ENCODE data around the gene ADARB1.

The ADARB1 gene

DNA sequence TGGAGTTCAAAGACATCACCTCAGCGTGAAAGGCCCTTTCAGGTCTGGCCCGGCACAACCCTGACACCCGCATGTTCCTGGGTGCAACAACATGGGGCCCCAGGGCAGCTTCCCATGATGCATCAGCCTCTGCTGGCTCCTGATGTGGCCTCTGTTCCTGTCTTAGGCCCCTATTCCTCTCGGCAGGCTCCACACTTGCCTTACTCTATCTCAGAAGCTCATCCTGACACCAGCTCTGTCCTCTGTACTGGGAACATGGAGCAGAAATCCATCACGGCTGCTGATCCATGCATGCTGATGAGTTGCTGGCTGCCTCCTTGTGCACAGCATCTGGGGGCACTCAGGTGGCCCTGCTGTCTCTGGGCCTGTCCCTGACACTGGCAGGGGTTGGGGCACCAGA, 74.6 kb downstream of the ADARB1 start:
- DNase-seq (ENCODE audit: low spot score) = no peak

DNA sequence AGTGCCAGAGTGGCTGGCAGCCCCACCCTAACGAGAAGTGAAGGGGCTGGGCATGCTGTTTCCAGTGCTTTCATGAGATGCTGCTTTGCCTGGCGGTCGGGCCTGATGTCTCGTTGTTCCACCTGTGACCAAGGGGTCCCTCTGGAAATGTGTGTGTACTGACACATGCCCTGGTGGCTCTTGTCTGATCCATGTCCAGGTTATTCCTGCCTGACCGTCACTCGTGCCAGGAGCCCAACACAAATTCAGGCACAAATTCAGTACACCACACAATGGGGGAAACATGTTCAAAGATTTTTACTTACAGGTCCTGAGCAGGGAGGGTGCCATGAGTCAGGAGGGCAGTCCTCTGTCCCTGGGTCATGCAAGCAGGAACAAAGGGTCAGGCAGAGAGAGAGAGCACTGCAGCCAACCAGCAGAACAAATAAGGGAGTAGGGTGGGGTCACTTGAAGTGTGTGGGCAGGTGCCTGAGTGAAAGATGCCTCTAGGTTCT, 76.3 kb downstream of the ADARB1 start:
- DNase-seq (ENCODE audit: low spot score) = no peak

DNA sequence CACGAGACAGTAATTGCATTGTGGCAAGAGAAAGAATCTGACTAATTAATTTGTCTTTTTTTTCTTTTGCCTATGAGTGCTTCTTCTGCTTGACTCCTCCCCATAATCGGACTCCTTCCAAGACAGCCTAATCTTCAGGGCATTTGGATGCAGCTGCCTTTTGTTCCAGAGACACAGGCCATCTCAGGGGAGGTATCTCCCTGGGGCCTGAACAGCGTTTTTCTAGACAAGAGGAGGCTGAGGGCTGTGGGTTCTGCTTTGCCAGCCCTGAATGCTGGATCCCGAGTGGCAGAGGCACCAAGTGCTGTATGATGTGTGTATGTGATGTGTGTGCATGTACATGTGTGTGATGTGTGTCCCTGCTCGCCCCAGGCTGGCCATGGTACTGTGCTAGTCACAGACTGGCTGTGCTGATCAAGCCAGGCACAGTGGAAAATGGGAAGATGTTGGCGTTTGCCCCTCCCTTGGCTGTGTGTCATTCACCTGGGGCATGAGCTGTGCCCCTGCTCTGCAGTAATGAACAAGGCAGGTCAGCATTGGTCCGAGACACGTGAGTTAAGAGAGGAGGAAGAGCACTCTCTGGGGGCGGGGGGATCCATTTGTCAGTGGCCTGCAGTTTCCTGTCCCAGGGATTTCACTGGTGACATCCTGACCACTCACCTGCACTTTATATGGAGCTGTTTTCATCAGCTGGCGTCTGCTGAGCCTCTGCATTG, 77.2 kb downstream of the ADARB1 start:
- DNase-seq (ENCODE audit: low spot score) = no peak

DNA sequence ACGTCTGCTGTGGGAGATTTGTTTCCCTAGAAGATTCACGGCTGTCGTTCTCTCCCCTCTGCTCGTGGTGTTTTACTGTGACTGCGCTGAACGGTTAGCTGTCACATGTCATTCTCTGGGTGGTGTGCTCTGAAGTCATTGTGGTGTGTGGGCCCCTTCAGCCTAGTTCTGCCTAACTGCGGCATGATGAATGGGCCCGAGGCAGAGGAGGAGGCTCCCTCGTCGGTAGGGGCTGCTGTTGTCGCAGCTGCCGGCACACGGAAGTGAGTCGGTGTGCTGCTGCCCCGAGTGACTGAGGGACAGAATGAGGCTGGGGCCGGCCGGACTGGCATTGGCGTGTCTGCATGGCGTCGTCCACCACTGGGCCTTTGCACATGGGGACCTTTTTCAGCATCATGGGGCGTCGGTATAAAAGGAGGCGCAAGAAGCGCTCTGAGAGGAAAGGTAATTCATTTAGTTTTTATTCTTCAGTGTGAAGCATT, 77.9 kb downstream of the ADARB1 start:
- DNase-seq (ENCODE audit: low spot score) = no peak

DNA sequence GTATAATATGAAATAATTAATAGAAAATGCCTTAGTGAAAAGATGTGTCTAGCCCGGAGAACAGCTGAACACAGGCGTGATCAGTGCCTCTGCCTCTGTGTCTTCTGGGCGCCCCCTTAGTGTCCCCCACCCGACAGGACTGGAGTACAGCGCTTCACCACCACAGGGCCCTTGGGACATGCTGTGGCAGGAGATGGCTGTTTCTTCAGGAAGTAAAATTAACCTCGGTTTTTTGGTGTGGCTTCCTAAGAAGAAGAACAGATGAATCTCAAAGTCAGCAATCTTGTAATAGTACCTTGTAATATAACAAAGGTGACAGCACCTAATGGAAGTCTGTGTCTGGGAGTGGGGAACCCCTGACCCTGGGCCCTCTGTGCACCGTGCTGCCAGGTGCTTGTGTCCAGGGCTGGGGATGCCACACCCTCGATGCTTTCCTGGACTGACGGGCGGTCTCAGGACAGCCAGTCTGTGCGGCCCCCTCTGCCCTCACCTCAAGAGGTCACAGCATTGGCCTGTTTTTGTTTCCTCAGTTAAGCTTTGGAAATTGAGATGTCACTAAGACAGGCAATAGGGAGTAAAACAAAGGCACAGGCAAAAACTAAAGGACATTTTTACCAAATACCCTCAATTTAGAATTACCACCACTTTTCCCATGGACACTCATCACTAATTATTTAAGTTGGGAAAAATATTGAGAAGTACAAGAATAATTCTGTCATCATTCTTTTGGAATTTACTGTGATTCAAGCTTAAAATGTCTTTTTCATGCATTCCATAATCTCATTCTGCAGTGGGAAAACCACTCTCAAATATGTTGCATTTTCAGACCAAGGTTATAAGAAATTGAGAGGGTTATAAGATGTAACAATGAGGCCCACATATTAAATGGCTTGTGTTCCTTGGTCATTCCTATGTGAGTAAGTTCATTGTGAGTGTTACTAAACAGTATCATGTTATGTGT, 79.3 kb downstream of the ADARB1 start:
- DNase-seq (ENCODE audit: low spot score) = peak; percentile 48

DNA sequence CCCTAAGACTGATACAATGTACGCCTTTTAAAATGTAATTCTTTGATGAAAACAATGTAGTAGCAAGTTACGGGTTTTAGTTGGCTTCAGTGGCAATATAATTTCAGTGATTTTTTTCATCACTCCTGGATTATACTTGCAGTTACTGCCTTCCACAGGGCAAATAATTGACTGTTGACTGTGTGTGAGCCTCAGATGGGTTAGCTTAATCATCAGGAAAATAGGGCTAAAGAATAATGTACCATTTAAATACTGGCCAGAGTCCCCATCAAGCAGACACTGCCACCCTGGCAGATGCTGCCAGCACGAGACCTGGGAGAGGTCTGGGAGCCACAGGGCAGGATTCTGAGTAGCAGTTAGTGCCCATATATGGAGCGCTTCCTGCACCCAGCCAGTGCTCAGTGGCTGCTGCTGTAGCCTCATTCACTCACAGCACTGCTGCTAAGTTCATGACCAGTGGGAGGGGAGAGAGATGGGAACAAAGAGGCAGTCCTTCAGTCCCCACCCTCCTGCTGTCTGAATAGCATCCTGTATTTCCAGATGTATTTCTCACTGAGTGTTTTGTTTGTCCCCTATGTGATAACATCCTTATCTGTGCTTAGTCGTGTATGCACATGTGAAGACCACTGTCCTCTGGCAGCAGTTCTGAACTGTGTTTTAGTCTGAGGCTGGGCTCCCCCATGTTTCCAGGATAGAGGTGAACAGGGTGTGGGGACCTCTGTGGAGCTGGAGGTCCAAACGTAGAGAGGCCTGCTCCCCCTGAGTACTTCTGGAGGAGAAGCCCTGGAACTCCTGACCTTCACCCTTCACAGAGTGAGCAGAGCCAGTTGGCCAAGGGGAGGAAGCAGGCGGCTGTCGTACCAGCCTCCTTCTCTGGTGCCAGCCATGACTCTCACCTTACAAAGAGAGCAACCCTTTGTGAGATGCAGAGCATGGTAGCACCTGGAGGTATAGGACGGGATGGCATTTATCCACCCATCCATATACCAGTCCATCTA, 80.4 kb downstream of the ADARB1 start:
- peak; percentile 73 for DNase-seq (ENCODE audit: low spot score)

DNA sequence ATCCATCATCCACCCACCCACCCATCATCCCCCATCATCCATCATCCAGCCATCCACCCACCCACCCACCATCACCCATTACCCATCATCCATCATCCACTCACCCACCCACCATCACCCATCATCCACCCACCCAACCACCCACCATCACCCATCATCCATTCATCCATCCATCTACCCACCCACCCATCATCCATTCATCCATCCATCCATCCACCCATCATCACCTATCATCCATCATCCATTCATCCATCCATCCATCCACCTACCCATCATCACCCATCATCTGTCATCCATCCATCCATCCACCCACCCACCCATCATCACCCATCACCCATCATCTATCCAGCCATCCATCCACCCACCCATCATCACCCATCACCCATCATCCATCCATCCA, 81.5 kb downstream of the ADARB1 start:
- DNase-seq (ENCODE audit: low spot score) = no peak

DNA sequence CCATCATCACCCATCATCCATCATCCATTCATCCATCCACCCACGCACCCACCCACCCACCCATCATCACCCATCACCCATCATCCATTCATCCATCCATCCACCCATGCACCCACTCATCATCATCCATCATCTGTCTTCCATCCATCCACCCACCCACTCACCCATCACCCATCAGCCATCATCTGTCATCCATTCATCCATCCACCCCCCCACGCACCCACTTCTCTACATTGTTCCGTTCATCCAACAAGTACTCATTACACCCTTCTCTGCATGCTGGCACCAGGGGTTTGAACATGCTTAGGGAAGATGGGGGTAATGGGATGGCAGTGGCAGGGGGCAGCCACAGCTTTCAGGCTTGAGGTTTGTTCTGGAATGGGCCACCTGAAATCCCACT, 82.1 kb downstream of the ADARB1 start:
- no peak for DNase-seq (ENCODE audit: low spot score)

DNA sequence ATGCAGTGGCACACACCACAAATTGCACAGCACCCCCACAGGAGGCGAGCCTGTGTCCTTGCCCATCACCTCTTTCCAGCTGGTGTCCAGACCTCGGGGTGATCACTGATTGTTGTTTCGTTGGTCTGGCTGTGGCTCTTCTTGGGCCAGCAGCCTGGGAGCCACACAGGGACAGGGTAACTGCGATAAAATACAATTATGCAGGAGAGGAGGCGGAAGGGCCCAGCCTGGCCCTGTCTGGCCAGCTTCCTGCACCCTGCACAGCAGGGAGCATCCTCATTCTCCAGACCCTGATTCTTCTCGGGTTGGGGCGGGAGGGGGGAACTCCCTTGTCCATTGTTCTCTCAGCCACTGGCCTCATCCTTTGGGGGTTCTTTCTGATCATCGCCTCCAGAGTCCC, 83.6 kb downstream of the ADARB1 start:
- DNase-seq (ENCODE audit: low spot score) = no peak

DNA sequence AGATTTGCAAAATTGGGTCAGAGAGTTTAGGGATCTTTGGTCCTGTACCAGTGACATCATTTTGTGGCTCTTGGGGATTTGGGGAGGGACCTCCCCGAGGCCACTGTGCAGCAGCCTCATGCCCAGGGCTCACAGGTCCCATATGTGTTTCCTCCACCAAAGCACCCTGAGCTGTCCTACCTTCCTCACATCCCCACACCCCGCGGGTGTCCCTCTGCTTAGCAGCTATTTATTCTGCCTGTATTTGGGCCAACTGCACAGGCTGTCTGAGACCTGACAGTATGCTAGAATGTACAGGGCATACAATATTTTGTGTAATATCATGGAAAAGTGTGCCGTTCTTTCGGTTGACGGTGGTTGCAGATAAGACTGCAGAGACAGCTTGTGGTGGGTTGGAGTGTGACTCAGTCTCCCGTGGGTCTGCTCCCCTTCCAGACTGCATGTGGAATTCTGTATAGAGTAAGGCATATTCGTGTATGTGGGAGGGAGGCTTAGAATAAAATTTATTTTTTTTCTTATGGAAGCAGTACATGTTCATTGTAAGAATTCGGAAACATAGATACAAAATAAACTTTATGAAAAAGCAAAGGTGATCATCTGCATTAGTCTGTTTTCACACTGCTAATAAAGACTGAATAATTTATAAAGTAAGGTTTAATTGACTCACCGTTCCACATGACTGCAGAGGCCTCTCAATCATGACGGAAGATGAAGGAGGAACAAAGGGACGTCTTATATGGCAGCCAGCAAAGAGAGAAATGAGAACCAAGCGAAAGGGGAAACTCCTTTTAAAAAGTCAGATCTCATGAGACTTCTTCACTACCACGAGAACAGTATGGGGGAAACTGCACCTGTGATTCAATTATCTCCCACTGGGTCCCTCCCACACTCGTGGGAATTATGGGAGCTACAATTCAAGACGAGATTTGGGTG, 84.4 kb downstream of the ADARB1 start:
- no peak for DNase-seq (ENCODE audit: low spot score)

DNA sequence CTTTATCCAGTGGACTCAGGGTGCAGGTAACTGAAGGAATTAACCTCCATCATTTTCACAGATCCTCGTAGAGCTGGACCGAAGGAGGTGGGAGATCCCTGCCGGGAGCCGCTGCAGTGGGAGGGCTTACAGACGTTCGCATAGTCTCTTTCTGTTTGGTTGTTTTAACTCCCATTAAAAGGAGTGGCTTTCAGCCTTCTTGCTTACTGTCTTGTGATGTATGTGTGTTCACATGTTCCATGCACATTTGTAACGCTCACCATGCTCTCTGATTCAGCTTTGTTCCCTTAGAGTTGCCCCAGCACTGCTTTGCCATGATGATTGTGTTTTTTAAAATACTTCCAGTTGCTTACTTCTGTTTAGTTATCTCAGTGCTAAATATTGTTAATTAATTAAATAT, 85.8 kb downstream of the ADARB1 start:
- DNase-seq (ENCODE audit: low spot score) = no peak

DNA sequence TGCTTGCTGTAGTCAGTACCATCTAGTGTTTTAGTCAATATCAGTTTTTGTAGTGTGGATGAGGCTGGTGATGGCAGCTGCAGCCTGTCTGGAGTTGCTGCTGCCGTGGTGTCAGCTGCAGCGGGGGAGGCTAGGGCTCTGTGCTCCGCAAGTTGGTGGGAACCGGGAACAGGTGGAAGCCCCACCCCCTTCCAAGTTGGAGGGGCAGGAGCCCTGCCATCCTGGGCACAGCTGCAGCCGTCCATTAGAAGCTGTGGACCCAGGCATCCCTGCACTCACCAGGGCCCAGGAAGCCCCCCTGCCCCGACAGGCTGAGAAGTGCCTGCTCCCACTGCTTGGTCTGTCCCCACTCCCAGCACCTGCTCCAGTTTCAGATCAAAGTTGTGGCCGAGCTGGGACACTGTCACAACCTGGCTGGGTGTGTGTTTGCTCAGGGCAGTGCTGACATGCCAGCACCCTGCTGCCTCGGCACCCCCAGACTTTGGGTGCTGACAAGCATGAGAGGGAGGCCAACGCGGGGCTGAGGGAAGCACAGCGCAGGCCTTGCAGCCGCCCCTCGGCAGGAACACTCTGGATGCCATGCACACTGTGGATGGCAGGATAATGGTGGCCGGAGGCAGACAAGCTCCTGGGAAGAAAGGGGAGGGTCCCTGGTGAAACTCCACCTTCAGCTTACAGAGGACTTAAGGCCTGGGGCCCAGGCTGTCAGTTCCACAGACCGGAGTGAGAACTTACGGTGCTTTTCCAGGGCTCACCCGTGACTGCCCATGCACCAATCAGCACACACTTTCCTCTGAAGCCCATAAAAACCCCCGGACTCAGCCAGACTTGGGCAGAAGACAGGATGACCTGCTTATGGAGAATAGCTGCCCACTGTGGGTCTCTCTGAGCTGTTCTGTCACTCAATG, 86.9 kb downstream of the ADARB1 start:
- DNase-seq (ENCODE audit: low spot score) = no peak

DNA sequence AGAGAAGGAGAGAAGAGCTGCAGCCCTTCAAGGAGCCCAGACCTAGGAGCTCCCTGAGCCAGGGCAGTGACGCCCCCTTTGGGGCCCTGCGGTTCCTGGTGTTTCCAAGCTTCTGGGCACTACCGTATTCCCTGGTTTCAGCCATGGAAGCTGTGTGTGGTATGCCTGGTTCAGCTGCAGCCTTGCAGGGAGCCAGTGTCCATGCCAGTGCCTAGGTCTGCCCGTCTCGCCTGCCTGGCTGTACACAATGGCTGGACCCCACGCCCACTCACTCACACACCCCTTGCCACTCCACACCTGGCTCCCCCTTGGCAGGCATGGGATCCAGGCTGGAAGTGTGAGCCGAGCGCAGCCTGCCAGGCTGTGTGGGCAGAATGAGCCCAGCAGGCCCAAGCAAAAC, 87.7 kb downstream of the ADARB1 start:
- no peak for DNase-seq (ENCODE audit: low spot score)

DNA sequence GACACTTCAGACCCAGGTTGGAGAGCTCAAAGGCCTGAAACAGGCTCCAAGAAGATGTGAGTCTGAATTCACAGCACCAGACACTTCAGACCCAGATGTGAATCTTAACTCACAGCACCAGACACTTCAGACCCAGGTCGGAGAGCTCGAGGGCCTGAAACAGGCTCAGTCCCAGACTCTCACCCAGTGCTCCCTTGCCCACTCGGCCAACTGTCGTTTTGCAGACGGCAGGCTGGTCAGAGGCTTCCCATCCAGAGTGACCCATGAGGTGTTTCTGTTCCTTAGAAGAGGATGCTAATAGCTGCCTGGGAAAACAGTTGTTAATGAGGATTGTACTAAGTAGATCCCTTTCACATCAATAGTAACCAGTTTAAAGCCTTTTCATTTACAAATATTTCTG, 88.4 kb downstream of the ADARB1 start:
- DNase-seq (ENCODE audit: low spot score) = no peak

DNA sequence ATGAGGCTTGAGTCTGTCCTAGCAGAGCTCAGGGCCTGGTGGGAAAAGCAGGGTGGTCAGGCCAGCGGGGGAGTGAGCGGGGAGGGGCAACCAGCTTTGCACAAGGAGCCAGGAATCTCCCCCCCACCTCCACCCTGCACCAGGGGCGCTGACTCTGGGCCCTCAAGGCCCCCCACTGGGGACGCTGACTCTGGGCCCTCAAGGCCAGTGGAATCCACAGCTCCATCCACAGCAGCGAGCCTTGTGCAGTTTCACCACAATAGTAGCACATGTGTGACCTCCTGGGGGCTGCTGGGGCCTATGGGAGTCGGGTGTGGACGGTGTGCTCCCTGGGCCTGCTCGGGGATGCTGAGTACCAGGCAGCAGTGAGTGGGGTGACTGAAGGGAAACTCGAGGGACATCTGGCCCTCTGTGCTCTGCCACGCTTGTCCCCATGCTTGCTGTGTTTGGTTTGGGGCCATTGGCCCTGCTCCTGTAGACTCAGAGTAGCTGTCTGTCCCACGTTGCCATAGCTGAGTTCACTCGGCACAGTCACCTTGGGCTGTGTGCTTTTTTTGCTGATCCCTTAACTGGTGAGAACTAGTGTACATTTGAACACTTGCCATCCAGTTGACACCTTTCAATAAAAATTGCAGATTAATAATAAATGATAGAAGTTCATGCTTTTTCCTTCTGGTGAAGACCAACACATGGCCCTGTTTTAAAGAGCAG, 89.2 kb downstream of the ADARB1 start:
- no peak for DNase-seq (ENCODE audit: low spot score)

DNA sequence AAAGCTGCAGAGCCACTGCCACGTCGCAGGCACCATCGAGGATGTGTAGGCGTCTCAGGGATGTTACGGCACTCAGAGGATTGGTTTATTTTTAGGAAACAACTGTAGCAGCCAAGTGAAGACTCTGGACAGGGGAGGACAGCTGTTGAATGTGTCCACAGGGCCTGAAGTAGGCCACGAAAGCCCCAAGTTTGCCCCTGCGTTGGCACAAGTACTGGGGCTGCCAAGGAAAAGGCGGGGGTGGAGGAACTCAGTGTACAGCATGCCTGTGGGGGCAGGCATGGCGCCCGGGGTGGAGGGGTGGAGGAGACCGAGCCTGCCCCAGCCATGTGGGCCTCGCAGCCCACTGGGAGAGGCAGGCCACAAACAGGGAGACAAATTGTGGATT, 89.7 kb downstream of the ADARB1 start:
- DNase-seq (ENCODE audit: low spot score) = peak; percentile 29

DNA sequence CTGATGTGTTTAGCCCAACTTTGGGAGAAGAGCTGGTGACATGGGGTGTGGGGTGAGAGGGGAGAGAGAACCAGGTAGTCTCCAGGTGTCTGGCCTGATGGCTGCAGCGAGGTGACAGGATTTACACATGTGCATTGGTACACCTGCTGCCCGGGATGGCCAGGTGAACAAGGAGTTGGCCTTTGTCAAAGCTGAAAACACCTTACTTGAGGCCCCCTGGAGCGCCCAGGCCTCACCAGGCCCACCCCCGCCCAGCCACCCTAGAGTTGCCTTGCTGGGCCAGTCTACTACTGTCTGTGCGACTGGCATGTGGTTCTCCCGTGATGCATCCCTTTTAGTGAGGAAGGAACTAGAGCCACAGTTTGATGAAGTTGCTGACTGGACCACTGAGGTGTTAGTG, 90.5 kb downstream of the ADARB1 start:
- no peak for DNase-seq (ENCODE audit: low spot score)

DNA sequence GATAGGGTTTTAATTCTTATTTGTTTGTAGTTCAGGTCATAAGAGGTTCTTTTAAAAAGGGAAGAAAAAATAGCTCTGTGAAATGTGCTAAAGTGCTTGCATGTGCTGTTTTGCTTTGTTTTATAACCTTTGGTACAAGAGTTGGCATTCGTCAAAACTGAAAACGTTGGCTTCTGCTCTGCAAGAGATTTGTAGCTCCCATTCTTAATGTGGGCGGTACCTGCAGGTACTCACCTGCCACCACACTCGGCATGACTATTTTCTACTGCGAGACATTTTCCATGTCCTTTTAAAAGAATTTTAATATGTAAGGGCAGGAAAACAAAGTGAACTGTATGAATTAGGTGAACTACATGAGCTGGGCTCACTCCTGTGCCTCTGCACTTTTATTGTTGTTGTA, 92.6 kb downstream of the ADARB1 start:
- DNase-seq (ENCODE audit: low spot score) = no peak

DNA sequence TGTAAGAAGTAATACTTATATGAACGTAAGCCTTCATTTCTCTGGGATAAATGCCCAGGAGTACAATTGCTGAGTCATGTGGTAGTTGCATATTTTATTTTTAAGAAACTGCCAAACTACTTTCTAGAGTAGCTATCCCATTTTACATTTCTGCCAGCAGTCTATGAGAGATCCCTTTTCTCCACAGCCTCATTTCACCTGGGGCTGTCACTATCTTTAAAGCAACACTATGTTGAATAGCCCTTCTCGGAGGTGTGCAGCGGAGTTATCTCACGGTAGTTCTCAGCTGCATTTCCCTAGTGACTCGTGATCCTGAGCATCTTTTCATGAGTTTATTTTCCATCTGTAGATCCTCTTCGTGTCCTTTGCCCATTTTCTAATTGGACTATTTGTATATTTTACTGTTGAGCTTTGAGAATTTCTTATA, 93.4 kb downstream of the ADARB1 start:
- DNase-seq (ENCODE audit: low spot score) = peak; percentile 33
